ENCODE measurements around the gene HDAC5.
"Not testable (repeated sequence)": the region's sequence is repeated elsewhere in the genome, so short reads cannot be mapped to it uniquely, and the experiment has no call there.

The HDAC5 gene

GRCh38 chr17:44132275-44132821 lies 8.9 kb upstream of the HDAC5 start:
- no peak for DNase-seq

GRCh38 chr17:44131372-44131771 lies 7.9 kb upstream of the HDAC5 start:
- not testable (repeated sequence) for DNase-seq

GRCh38 chr17:44130693-44131349 lies 7.4 kb upstream of the HDAC5 start:
- DNase-seq = no peak

- DNase-seq = no peak
Observed at GRCh38 chr17:44128383-44128782, 4.9 kb upstream of the HDAC5 start.

GRCh38 chr17:44124118-44124438 lies 637 bp upstream of the HDAC5 start:
- DNase-seq = no peak

- peak in 1 of 5 experiments; percentile 11 for DNase-seq
Observed at GRCh38 chr17:44122816-44123355, 555 bp downstream of the HDAC5 start.

GRCh38 chr17:44121997-44122815 lies 1.2 kb downstream of the HDAC5 start:
- DNase-seq = no peak

- no peak for DNase-seq
Observed at GRCh38 chr17:44120851-44121605, 2.4 kb downstream of the HDAC5 start.

GRCh38 chr17:44120281-44120680 lies 3.2 kb downstream of the HDAC5 start:
- not testable (repeated sequence) for DNase-seq

GRCh38 chr17:44119798-44120197 lies 3.6 kb downstream of the HDAC5 start:
- no peak for DNase-seq

GRCh38 chr17:44119062-44119461 lies 4.4 kb downstream of the HDAC5 start:
- no peak for DNase-seq

GRCh38 chr17:44118427-44119050 lies 4.9 kb downstream of the HDAC5 start:
- DNase-seq = no peak

GRCh38 chr17:44117351-44117750 lies 6.1 kb downstream of the HDAC5 start:
- no peak for DNase-seq

GRCh38 chr17:44115585-44116415 lies 7.6 kb downstream of the HDAC5 start:
- DNase-seq = no peak

- no peak for DNase-seq
Observed at GRCh38 chr17:44113868-44114840, 9.3 kb downstream of the HDAC5 start.

- no peak for DNase-seq
Observed at GRCh38 chr17:44113382-44113781, 10.1 kb downstream of the HDAC5 start.

- DNase-seq = no peak
Observed at GRCh38 chr17:44112284-44113280, 10.9 kb downstream of the HDAC5 start.

GRCh38 chr17:44111777-44112176 lies 11.7 kb downstream of the HDAC5 start:
- no peak for DNase-seq

Data from T-helper 2 cell (primary cell).